Stimulated activated CD8-positive, alpha-beta memory T cell treated with anti-CD3 and anti-CD28 coated beads, Interleukin-12 subunit alpha, Interleukin-12 subunit beta, amount 100 ng/mL, for 24 hours (primary cell): ENCODE results near the gene CABLES2.
"Not testable (repeated sequence)": the region's sequence is repeated elsewhere in the genome, so short reads cannot be mapped to it uniquely, and the experiment has no call there.

Source experiments
- DNase-seq: peaks from one replicate; pipeline ENCODE4 v3.0.0-alpha.2; 2020; ENCODE audit errors: extremely low read depth

The CABLES2 gene

GRCh38 chr20:62436692-62437091 is 29.6 kb upstream of the CABLES2 start:
- DNase-seq = no peak

- DNase-seq = no peak
Observed at GRCh38 chr20:62433658-62434497, 26.8 kb upstream of the CABLES2 start.

- DNase-seq = no peak
Observed at GRCh38 chr20:62430866-62431447, 23.9 kb upstream of the CABLES2 start.

- DNase-seq = no peak
Observed at GRCh38 chr20:62430311-62430853, 23.3 kb upstream of the CABLES2 start.

GRCh38 chr20:62429455-62430310 is 22.6 kb upstream of the CABLES2 start:
- DNase-seq = no peak

GRCh38 chr20:62428396-62429295 is 21.6 kb upstream of the CABLES2 start:
- no peak for DNase-seq

- no peak for DNase-seq
Observed at GRCh38 chr20:62428002-62428372, 20.9 kb upstream of the CABLES2 start.

- no peak for DNase-seq
Observed at GRCh38 chr20:62427172-62428001, 20.3 kb upstream of the CABLES2 start, which contains the start of gene RBBP8NL. TSS of gene RBBP8NL (minus strand) at chr20:62427539. CDS start at chr20:62419647, 7,892 bp downstream.

- DNase-seq = no peak
Observed at GRCh38 chr20:62426699-62427131, 19.6 kb upstream of the CABLES2 start.

GRCh38 chr20:62426059-62426348 is 18.9 kb upstream of the CABLES2 start:
- DNase-seq = not testable (repeated sequence)

- DNase-seq = no peak
Observed at GRCh38 chr20:62425281-62426058, 18.4 kb upstream of the CABLES2 start.

- no peak for DNase-seq
Observed at GRCh38 chr20:62424249-62425107, 17.4 kb upstream of the CABLES2 start.

- no peak for DNase-seq
Observed at GRCh38 chr20:62423326-62423706, 16.2 kb upstream of the CABLES2 start.

- DNase-seq = no peak
Observed at GRCh38 chr20:62422636-62423325, 15.7 kb upstream of the CABLES2 start.

GRCh38 chr20:62421716-62421990 is 14.6 kb upstream of the CABLES2 start:
- DNase-seq = no peak

GRCh38 chr20:62420846-62421715 is 14.0 kb upstream of the CABLES2 start:
- no peak for DNase-seq

- no peak for DNase-seq
Observed at GRCh38 chr20:62419759-62420158, 12.7 kb upstream of the CABLES2 start.
